ENCODE measurements around the gene TMPRSS6.
"Not testable (repeated sequence)": the region's sequence is repeated elsewhere in the genome, so short reads cannot be mapped to it uniquely, and the experiment has no call there.

Gene TMPRSS6

GRCh38 chr22:37088108-37088605 lies 21.4 kb downstream of the TMPRSS6 start:
- FAIRE-seq = no peak

GRCh38 chr22:37086184-37086583 lies 23.3 kb downstream of the TMPRSS6 start:
- FAIRE-seq = no peak

GRCh38 chr22:37084385-37084784 lies 25.1 kb downstream of the TMPRSS6 start:
- FAIRE-seq = no peak

GRCh38 chr22:37083914-37084313 lies 25.6 kb downstream of the TMPRSS6 start:
- FAIRE-seq = no peak

- FAIRE-seq = no peak
Measured at GRCh38 chr22:37082251-37082873, 27.2 kb downstream of the TMPRSS6 start.

GRCh38 chr22:37080838-37081237 lies 28.7 kb downstream of the TMPRSS6 start:
- no peak for FAIRE-seq

- FAIRE-seq = no peak
Measured at GRCh38 chr22:37080438-37080837, 29.1 kb downstream of the TMPRSS6 start.

- no peak for FAIRE-seq
Measured at GRCh38 chr22:37079668-37080171, 29.8 kb downstream of the TMPRSS6 start.

GRCh38 chr22:37079158-37079557 lies 30.4 kb downstream of the TMPRSS6 start:
- FAIRE-seq = no peak

- FAIRE-seq = no peak
Measured at GRCh38 chr22:37077802-37078448, 31.6 kb downstream of the TMPRSS6 start.

GRCh38 chr22:37075822-37076433 lies 33.6 kb downstream of the TMPRSS6 start:
- no peak for FAIRE-seq

- no peak for FAIRE-seq
Measured at GRCh38 chr22:37075046-37075445, 34.5 kb downstream of the TMPRSS6 start.

GRCh38 chr22:37074537-37074936 lies 35.0 kb downstream of the TMPRSS6 start:
- FAIRE-seq = no peak

- FAIRE-seq = no peak
Measured at GRCh38 chr22:37072673-37073072, 36.8 kb downstream of the TMPRSS6 start.

GRCh38 chr22:37071850-37072592 lies 37.5 kb downstream of the TMPRSS6 start:
- FAIRE-seq = not testable (repeated sequence)

- no peak for FAIRE-seq
Measured at GRCh38 chr22:37070744-37071143, 38.8 kb downstream of the TMPRSS6 start.

GRCh38 chr22:37070334-37070733 lies 39.2 kb downstream of the TMPRSS6 start:
- no peak for FAIRE-seq

- FAIRE-seq = no peak
Measured at GRCh38 chr22:37069719-37070118, 39.8 kb downstream of the TMPRSS6 start.

- FAIRE-seq = no peak
Measured at GRCh38 chr22:37069319-37069718, 40.2 kb downstream of the TMPRSS6 start.

GRCh38 chr22:37068859-37069258 lies 40.7 kb downstream of the TMPRSS6 start:
- no peak for FAIRE-seq

- no peak for FAIRE-seq
Measured at GRCh38 chr22:37067428-37067827, 42.1 kb downstream of the TMPRSS6 start.

- FAIRE-seq = no peak
Measured at GRCh38 chr22:37065961-37066360, 43.6 kb downstream of the TMPRSS6 start.

GRCh38 chr22:37065180-37065579 lies 44.3 kb downstream of the TMPRSS6 start:
- no peak for FAIRE-seq

Measured in G401.6 (cell line).